Measurements from ENCODE around the gene MICALL2.

The MICALL2 gene

DNA sequence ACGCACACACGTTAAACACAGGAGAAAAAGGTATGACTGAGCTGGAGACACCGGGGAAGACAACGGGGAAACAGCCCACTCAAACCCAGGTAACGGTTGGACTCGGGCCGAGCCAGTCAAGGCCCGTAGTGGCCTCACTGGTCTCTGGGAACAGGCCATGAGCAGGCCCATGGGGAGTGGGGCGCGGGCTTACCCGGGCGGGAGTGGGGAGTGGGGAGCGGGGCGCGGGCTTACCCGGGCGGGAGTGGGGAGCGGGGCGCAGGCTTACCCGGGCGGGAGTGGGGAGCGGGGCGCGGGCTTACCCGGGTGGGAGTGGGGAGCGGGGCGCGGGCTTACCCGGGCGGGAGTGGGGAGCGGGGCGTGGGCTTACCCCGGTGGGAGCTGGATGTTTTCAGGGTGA is 33.4 kb upstream of the MICALL2 start:
- no peak for FAIRE-seq

DNA sequence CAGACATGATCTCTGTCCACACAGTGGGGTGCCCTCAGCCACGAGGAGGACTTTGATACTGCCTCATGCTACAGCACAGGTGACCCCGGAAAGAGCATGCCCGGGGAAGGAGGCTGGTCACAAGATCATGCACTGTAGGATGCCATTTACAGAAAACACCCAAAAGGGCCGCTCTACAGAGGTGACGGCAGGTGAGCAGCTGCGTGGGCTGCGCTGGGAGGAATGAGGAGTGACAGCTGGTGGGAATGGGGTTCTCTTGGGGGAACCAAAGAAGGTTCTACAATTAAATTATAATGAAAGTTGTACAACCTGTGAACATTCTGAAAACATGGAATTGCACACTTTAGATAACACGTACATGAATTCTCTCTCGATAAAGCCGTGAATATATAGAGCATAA is 33.0 kb upstream of the MICALL2 start:
- FAIRE-seq: no peak

DNA sequence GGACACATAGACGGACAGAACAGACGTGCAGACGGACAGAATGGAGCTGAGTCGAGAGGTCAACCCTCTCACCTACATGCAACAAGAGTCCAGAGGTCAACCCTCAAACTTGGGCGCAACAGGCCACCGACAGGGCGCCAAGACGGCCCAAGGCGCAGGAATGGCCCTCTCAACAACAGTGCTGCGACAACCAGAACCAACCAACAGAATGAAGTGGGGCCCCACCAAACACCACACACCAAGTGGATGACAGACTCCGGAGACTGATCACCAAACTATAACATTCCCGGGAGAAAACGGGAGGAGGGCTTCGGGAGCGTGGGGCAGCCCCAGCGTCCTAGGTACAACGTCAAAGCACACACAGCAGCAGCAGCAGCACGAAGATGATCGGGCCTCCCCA is 31.6 kb upstream of the MICALL2 start:
- FAIRE-seq: no peak

DNA sequence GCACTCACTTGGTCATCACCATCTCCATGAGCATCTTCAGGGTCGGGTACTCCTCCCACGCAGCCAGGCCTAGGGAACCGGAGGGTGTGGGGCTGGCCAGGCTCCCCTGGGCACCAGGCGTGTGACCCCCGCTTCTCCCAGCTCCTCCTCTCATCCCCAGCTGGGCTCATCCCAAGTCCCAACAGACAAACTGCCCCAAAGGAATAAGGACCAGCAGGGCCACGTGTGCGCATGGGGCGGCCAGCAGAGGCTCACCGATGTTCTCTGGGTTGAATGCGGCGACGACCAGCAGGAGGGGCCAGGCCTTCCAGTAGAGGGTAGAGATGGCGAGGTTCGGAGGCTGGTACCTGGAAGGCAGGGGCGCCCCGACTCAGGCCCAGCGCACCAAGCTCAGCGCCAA is 30.1 kb upstream of the MICALL2 start:
- no peak for FAIRE-seq

DNA sequence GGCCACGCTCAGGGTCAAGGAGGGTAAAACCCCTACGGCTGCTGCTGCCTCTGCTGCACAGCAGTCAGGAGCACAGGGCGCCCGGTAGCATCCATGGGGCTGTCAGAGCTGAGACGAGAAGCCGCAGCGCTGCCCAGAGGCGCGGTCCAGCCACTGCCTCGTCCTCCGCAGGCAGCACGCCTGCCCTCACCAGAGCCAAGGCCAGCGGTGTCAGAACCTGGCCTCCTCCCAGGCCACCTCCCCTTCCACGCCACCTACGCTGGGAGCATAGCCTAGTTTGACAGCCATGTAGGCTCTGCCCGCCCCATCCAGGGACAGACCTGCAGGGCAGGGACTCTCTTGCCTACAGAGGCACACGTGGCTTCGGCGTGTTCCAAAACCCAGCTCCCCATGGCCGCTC is 28.7 kb upstream of the MICALL2 start:
- no peak for FAIRE-seq

DNA sequence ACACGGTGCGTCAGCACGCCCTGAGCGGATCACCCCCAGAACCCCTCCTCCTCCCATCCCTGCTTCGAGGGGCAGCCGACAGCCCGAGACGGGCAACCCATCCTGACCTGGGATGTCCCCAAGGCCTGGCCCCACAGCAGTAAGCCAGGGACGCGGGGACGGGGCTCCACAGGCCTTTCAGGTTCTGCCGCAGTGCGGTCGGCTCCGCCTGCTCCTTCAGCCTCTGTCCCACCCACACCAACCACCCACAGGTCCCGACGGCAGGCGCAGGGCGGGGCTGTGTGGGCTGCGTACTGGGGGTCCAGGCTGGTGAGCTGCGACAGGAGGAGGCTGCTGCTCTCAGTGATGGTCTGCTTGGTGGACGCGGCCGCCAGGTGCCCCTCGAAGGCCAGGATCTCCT is 28.2 kb upstream of the MICALL2 start:
- no peak for FAIRE-seq

DNA sequence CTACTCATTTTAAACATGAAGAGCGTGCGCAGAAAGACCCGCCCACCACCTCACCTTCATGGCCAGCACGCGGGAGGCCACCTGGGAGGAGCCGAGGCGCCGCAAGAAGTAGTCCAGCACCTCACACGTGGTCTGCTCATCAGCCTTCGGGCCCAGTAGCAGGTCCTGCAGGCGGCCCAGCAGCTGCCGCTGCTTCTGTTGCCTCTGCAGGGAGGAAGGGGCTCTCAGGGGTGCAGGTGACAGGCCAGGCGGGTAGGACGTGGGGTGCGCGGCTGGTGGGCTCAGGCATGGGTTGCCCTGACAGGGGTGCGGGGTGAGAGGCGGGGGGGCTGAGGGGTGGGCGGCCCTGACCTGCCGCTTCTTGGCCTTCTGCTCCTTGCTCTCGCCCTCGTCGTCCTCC is 27.3 kb upstream of the MICALL2 start:
- no peak for FAIRE-seq

DNA sequence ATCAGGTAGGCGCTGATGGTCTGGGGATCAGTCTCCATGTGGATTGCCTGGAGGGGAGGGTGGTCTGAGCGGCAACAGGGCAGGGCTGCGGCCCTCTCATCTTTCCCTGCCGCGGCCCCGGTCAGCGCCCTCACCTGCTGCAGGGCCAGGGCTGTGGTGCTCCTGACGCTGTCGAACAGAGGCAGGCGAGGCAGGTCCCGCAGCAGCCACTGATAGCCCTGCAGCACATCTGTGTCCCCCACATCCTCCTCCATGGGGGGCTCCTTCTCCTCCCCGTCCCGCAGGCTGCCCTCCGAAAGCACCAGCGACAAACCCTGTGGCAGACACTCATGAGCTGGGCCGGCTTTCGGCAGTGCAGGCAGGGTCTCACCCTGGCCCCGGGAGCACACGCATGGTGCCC is 25.9 kb upstream of the MICALL2 start:
- FAIRE-seq: no peak

DNA sequence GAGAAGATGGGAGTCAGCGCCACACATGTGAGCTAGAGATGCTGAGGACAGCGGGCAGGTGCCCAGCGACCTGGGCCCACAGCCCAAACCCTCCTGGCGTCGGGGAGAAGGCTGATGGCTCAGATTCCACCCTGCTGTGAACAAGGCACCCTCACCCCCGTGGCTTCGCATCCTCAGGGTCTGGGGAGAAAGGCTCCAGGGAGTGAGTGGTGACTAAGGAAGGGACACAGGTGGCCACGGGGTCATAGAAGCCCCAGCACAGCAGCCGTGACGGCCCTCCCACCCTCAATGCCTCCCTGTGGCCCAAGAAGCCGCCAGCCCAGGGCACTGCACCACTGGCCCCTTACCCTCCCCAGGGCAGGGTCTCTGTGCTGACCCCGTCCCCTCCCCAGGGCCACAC is 25.3 kb upstream of the MICALL2 start:
- no peak for FAIRE-seq

DNA sequence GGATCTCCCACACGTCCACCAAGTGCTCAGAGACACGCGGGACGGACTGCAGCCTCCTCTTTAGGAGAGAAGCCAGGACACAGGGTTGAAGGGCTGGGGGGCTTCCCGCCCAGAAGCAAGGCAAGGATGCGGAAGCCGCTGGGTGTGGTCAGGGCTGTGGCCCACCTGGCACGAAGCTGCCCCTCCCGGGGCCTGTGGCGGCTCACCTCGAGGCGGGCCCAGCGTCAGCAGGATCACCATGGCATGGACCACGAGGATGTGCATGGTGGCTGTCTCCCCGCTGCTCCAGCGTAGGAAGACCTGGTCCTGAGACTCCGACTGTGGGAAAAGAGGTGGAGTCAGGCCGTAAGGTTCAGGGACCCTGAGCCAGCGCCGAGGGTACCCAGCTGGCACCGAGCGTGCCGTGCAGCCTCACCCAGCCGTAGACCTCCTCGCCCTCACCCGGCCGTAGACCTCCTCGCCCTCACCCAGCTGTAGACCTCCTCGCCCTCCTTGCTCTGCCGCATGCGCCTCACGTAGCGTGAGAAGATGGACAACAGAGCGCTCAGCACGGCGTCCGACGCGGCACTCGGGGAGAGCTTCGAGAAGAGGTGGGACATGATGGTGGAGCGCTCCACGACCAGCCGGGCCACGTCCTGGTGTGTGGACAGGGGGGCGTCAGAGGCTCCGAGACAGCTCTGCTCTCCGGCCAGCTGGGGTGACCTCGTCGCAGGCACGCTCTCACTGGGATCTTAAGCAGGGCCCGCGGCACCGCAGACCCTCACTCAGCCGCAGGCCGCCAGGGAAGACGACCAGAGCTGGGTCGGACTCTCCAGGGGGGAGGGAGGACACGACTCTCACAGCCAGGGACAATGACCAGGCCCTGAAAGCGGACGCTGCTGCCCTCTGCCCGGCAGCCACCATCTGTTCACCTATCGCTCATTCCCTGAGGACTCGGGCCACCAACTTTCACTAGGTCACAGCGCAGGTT is 24.6 kb upstream of the MICALL2 start:
- no peak for FAIRE-seq

DNA sequence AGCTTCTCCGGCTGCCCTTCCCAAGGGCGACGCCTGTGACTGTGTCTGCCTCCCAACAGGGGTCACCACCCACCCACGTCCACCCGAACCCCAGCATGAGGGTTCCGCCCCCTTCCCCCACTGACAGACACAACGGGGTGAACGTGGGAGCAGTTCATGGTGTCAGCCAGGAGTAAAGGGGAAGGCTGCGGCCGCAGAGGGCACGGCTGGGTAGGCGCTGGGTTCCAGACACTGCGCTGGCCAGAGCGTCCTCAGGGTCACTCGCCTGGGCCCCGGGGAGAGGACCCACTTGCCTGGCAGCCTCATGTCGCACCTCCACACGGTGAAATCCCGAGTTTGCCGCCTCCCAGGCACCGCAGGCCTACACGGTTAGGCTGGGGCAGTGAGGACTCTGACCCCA is 23.8 kb upstream of the MICALL2 start:
- FAIRE-seq: no peak

DNA sequence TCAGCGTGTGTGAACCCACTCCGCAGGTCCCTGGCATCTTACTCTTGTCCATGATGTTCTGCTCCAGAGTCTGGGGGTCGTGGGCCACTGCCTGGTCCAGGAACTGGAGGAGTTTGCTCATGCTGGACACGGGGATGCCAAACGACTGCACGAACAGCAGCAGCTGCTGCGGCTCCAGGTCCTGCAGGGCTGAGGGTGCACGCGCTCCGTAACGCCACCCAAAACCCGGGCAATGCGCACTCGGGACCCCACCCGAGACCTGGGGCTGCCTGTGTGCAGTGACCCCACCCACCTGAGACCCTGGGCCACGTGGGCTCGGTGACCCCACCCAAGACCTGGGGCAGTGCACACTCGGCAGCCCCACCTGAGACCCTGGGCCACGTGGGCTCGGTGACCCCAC is 22.0 kb upstream of the MICALL2 start:
- FAIRE-seq: no peak

DNA sequence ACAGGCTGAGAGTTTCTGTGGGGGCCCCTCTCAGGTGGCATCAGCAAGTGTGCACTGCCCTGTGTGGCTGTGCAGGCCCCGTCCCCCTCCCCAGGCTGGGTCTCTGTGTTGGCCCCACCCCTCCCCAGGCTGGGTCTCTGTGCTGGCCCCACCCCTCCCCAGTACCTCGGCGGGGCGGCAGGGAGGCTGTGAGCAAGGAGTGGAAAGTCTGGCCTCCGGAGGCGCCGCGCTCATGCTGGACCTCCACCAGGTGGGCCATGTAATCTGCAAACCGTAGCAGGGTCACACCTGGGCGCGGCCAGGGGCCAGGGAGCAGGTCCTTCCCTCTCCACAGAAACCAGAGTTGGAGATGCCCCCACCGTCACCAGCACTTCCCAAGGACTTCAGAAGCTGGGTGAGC is 21.4 kb upstream of the MICALL2 start:
- no peak for FAIRE-seq

DNA sequence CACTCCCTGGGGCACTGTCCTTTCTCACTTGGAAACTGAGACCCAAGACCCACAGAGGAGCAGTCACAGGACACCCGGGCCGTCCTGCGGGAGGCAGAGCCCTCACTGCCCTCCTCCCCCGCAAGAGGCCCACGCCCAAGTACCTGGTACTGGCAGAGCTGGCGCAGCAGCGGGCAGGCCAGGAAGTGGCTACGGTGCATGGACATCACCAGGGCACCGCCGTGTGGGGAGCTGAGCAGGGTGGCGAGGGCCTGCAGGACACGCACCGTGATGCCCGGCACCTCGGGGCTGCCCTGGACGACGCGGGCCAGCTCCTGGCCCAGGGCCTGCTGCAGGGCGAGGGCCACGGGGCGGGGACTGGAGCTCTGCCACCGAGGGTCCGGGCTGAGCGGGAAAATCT is 20.0 kb upstream of the MICALL2 start:
- no peak for FAIRE-seq

DNA sequence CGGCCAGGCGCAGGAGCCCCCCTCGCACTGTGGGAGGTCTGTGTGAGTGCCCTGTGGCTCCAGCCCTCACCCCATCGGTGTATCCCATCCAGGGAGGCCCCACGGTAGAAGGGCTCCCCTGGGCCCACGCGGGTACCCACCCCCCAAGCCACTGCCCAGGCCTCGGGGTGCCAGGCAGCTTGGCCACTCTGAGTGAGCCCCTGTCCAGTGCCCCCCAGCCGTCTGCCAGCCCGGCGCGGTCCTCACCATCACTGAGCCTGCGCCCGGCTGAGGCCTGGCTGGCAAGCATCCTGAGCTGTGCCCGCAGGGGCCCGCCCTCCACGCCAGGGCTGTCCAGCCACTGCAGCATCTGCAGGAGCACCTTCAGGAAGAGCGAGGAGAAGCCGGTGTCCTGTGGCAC is 19.2 kb upstream of the MICALL2 start:
- FAIRE-seq: no peak

DNA sequence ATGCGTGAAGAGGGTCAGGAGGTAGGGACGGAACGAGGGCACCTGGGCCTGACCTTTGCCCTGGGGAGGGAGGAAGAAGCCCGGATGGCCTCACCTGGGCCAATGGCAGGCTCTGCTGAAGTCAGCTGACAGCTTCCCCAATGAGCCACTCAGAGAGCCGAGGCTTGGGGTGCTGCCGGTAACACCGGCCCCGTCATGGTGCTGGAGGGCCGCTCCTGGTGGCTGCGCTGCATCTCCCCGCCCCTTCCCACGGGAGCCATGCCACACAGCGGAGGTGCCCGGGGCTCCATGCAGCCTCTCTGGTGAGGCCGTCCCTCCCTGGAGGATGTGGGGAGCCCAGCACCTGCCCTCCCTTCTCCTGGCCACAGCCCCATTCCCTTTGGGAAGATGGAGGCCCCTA is 17.6 kb upstream of the MICALL2 start:
- FAIRE-seq: no peak

DNA sequence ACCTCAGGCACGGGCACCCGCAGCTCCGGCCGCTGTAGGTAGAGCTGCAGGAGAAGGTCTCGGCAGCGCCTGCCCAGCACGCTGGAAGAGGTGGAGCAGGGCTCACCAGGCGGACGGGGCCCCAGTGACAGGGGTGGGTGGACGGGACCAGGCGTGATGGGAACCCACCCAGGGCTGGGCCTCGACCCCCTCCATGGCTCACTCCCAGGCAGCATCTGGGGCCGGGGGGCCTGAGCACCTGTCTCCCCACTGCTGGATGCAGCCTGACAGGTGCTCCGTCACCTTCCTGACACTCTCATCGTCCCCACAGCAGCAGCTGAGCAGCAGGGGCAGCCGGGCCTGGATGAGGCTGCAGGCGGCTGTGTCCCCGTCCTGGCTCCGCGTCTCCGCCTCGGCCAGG is 16.7 kb upstream of the MICALL2 start:
- no peak for FAIRE-seq

DNA sequence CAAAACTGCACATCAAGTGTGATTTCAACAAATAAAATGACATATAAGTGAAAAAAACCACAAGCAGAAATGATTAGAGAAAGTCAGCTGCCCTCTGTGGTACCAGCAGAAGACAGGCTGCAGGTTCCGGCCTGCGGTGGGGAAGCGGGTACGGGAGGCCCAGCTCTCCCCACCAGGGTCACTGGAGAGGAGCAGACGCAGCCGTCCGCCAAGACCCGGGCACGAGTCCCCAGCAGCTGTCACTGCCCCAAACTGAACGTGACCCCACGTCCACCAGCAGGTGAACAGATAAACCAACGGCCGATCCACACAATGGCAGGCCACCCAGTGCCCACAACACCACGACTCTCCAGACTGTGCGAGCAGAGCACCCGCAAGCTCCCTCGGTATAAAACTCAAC is 16.1 kb upstream of the MICALL2 start:
- no peak for FAIRE-seq

DNA sequence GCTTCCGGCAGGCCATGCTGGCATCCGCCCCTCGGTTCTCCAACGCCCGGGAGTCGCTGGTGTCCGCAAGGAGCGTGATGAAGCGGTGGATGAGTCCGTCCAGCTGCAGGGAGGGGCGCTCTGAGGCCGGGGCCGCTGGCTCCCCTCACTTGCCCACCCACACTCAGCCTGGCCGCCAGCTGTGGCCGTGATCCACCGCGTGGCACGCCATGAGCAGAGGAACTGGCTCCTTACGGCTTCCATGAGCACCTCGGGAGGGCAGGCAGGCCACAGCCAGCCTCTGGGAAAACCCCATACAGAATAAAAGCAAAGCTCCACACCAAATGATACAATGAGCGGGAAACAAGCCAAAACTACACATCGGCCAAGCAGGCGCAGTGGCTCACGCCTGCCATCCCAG is 15.5 kb upstream of the MICALL2 start:
- FAIRE-seq: no peak

DNA sequence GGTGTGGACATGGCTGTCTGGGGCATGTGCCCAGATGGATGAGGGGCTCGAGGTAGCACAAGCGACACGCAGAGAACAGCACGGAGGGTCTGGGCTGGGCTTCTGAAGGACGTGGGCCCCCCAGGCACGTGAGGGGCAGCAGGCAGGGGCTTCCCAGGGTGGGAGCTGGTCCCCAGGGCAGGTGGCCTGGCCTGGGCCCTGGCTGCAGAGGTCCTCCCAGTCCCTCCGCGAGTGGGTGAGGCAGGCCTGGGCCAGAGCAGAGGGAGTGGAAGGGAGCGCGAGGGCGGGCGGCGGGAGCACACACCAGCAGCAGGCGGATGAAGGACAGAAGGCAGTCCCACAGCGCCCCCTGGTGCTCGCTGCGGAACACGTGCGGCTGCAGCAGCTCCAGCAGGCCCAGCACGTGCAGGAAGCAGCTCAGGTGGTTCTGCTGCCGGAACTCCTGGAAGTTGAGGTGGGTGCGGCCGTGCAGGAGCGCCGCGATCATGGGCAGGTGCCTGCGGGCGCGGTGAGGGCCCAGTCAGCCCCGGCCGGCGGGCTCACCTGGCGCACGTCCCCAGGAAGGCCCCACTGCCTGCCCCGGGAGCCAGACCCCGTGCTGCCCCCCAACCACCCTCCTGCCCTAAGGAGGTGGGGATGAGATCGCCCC is 14.7 kb upstream of the MICALL2 start:
- no peak for FAIRE-seq

DNA sequence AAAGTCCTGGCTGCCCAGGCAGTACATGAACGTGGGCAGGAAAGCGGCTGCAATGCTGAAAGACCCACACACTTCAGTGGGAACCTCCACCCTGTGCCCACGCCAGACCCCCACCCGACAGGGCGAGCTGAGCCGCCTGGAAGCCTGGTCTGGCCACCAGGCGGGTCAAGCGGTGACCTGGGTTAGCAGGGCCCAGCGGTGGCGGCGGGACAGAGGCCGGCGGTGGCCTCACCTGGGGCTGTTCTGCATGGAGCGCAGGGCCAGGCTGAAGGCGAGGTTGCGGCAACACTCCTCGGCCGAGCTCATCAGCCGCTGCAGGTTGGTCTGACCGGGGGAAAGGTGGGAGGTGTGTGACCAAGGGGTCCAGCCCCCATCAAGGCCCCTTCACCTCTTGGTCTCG is 11.6 kb upstream of the MICALL2 start:
- FAIRE-seq: no peak

DNA sequence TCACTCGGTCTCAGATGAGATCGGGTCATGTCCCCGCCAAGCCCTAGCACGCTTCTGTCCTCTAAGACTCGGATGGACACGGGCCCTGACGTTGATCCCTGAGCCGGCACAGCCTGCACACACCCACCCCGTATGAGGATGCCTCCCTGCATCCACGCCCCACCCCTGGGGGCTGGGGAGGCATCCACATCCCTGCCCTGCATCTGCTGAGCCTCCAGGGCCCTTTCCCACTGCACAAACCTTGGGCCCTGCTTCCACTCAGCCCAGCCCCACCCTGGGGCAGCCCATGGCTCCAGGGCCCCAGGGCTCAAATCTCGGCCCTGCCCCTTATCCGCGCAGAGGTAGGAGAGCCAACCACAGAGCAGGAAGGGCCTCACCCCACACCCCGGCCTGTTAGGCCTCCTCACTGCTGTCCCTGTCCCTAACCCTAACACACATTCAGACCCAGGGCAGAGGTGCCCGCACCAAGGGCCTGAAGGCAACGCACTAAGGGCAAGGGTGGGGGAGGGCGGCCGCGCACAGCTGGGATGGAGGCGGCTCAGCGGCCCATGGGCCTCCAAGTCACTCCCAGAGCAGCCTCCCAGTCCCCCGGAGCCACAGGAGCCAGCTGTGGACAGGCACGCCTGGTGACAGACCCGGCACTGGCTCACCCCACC is 9.5 kb upstream of the MICALL2 start:
- no peak for FAIRE-seq

DNA sequence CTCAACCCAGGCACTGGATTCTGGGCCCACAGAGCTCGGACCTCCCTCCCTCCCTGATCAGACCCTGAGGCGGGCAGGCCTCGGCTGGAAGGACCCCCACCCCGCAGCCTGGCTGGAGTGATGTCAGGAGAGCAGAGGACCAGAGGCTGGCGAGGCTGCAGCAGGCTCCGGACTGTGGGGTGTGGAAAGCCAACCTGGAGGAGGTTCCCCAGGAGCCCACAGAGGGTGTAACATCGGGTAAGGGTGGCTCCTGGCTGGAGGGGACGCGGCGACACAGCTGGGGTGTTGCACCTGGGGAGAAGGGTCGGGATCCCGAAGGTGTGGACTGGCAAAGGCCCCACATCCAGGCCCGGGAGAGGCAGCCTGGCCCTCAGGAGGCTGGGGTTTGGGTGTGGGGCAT is 8.9 kb upstream of the MICALL2 start:
- FAIRE-seq: no peak

Measured in islet of Langerhans (tissue), 1 donor.